HepG2 (cell line): ENCODE results near the gene LYRM4. TPM values are rescaled to one million over a fixed set of nuclear protein-coding genes. Genes with fewer than 3 reads are reported as not detected.

Experiments used
- ATAC-seq: fragments of 200-7000 bp; cut with Tn5 transposase; 3 replicates; pipeline ENCODE4 v1.9.1; 2020; ENCODE audit warnings: mild to moderate bottlenecking, moderate library complexity
- BruUV-seq: library from RNA; stranded (reverse); fragments of 400-500 nt; replicated peaks from 2 replicates; lab custom pipeline; 2021; lab: Mats Ljungman, UMichigan
- CTCF ChIA-PET: fragments of 300-600 bp; formaldehyde crosslinking; extraction: SDS; loops from one replicate; lab custom pipeline; 2021; ENCODE audit warnings: low total read pairs, inconsistent platforms, low intra/inter-chr PET ratio; lab: Yijun Ruan, JAX
- POLR2A ChIA-PET: fragments of 350-600 bp; sonication (Branson Sonifier 250); formaldehyde crosslinking; loops from one replicate; lab custom pipeline; 2020; ENCODE audit warnings: antibody characterized with exemption, inconsistent platforms; lab: Yijun Ruan, JAX
- DNase-seq: peaks from one replicate; pipeline ENCODE4 v3.0.0-alpha.2; 2015; ENCODE audit warnings: low spot score
- FAIRE-seq: peaks from 3 replicates; lab custom pipeline; 2011; peaks lifted over from hg19 to GRCh38; lab: Jason Lieb, UNC
- H2AFZ ChIP-seq: one replicate; pipeline ENCODE4 v1.6.1; 2011; ENCODE audit warnings: low read length, inconsistent platforms
- H3K27ac ChIP-seq: fragments of 300-600 bp; 3 replicates; pipeline ENCODE4 v1.8.0; 2011; ENCODE audit warnings: mixed run types, mild to moderate bottlenecking, mixed read lengths, low read length, inconsistent platforms; ENCODE audit not compliant: insufficient read depth; ENCODE audit errors: extremely low read length
- H3K27me3 ChIP-seq, 2 experiments: fragments of 200-600 bp in 1 of 2; 2 replicates in 1 of 2; 3 replicates in 1 of 2; pipeline versions ENCODE4 v1.6.0 to v1.8.0; 2011; ENCODE audit warnings: low read length in 2 of 2, mild to moderate bottlenecking in 2 of 2, moderate library complexity in 2 of 2, inconsistent platforms in 1 of 2; ENCODE audit not compliant: insufficient read depth in 2 of 2, control insufficient read depth in 1 of 2
- H3K36me3 ChIP-seq, 2 experiments: fragments of 200-600 bp in 1 of 2; replicated peaks in 1 of 2; 2 replicates in 1 of 2; 3 replicates in 1 of 2; pipeline versions ENCODE4 v1.5.1 to v1.8.0; 2011; ENCODE audit warnings: low read length in 2 of 2, inconsistent platforms in 1 of 2; ENCODE audit not compliant: insufficient read depth in 2 of 2, control insufficient read depth in 1 of 2
- H3K4me1 ChIP-seq: 2 replicates; pipeline ENCODE4 v1.5.1; 2012; ENCODE audit warnings: low read length, inconsistent platforms; ENCODE audit not compliant: insufficient read depth
- H3K4me2 ChIP-seq: 2 replicates; pipeline ENCODE4 v1.6.0; 2011; ENCODE audit warnings: low read depth, low read length, inconsistent platforms
- H3K4me3 ChIP-seq, 3 experiments: fragments of 200-600 bp in 1 of 3; sonication (generic), shearing (Covaris generic) in 1 of 3; replicated peaks in 1 of 3; 2 replicates each; pipeline ENCODE4 v1.5.1; 2011 to 2016; ENCODE audit warnings: low read length in 3 of 3, inconsistent platforms in 2 of 3, low read depth in 2 of 3, mild to moderate bottlenecking in 2 of 3, control low read depth in 1 of 3, mixed read lengths in 1 of 3; ENCODE audit not compliant: insufficient read depth in 1 of 3
- H3K79me2 ChIP-seq: one replicate; pipeline ENCODE4 v1.6.1; 2011; ENCODE audit warnings: low read length, inconsistent platforms; ENCODE audit not compliant: insufficient read depth
- H3K9ac ChIP-seq: 2 replicates; pipeline ENCODE4 v1.6.0; 2011; ENCODE audit warnings: mild to moderate bottlenecking, low read depth, low read length, inconsistent platforms; ENCODE audit not compliant: insufficient read depth
- H3K9me3 ChIP-seq: 2 replicates; pipeline ENCODE4 v1.5.1; 2012; ENCODE audit warnings: mild to moderate bottlenecking, low read length
- H4K20me1 ChIP-seq: 2 replicates; pipeline ENCODE4 v1.6.0; 2011; ENCODE audit warnings: inconsistent platforms, mild to moderate bottlenecking, low read length, moderate library complexity; ENCODE audit not compliant: insufficient read depth
- CENPX ChIP-seq: sonication (generic); formaldehyde crosslinking; IDR thresholded peaks from 2 replicates; pipeline ENCODE4 v1.9.0; 2021; ENCODE audit warnings: mild to moderate bottlenecking, missing genetic modification reagents, moderate library complexity
- HNF4A ChIP-seq: sonication (generic); formaldehyde crosslinking; IDR thresholded peaks from 2 replicates; pipeline ENCODE4 v1.4.0; 2020; ENCODE audit warnings: missing genetic modification reagents
- NAIF1 ChIP-seq: sonication (generic); formaldehyde crosslinking; IDR thresholded peaks from 2 replicates; pipeline ENCODE4 v1.5.0; 2020; ENCODE audit warnings: mild to moderate bottlenecking, missing genetic modification reagents, borderline replicate concordance
- PCBP2 ChIP-seq: fragments of 200-400 bp; formaldehyde crosslinking; optimal IDR thresholded peaks from 2 replicates; pipeline ENCODE3; 2018; ENCODE audit warnings: low read length, low read depth; ENCODE audit not compliant: poor library complexity, severe bottlenecking
- PRMT3 ChIP-seq: sonication (generic); formaldehyde crosslinking; IDR thresholded peaks from 2 replicates; pipeline ENCODE4 v1.8.1; 2022; ENCODE audit warnings: low read depth, mild to moderate bottlenecking, moderate library complexity, missing genetic modification reagents, borderline replicate concordance
- TSC22D2 ChIP-seq: sonication (generic); formaldehyde crosslinking; IDR thresholded peaks from 2 replicates; pipeline ENCODE4 v1.5.1; 2020; ENCODE audit warnings: missing genetic modification reagents, mild to moderate bottlenecking, borderline replicate concordance
- ZFP1 ChIP-seq: IDR thresholded peaks from 2 replicates; pipeline ENCODE4 v1.6.1; 2016
- ZNF121 ChIP-seq: sonication (generic); formaldehyde crosslinking; IDR thresholded peaks from 2 replicates; pipeline ENCODE4 v1.5.0; 2020; ENCODE audit warnings: mild to moderate bottlenecking, missing genetic modification reagents
- WGBS: methylation state at CpG from one replicate; pipeline ENCODE4 v1.1.6; 2017; ENCODE audit warnings: low lambda C conversion rate; 5-methylcytosine and 5-hydroxymethylcytosine counted together
- in situ Hi-C: cut with HindIII; loops from 2 replicates; pipeline ENCODE4 v1.10.0; 2017; ENCODE audit warnings: low pct_unique_long_range_greater_than_20kb; ENCODE audit not compliant: extremely low pct_ligation_motif_present
- intact Hi-C: fragments of 100-400 bp; cut with micrococcal nuclease; formaldehyde crosslinking; loops from one replicate; pipeline ENCODE4 v1.10.0; 2022; ENCODE audit not compliant: unreplicated experiment
- polyA plus RNA-seq, 8 experiments: library from polyadenylated mRNA; depleted of rRNA in 3 of 8; stranded (reverse) in 7 of 8; unstranded in 1 of 8; fragments of >200 nt; fragmentation: Illumina TruSeq in 4 of 8; extraction: Trizol in 4 of 8; gene quantifications; 2 replicates each; pipeline versions ENCODE4 v1.2.1 to v1.2.3, GENCODE V29; 2011 to 2016; ENCODE audit warnings: low read depth in 4 of 8, missing spikeins in 1 of 8, mixed read lengths in 1 of 8; ENCODE audit not compliant: insufficient read depth in 1 of 8
- total RNA-seq, 5 experiments: library from RNA; depleted of rRNA; stranded (reverse); fragments of >200 nt; fragmentation: Illumina TruSeq; extraction: Trizol; gene quantifications; 2 replicates each; pipeline ENCODE4 v1.2.3, GENCODE V29; 2016; ENCODE audit warnings: low read depth in 1 of 5
- TF ChIP-seq, protein P1 (sequence below): sonication (generic); formaldehyde crosslinking; IDR thresholded peaks from 2 replicates; pipeline ENCODE4 v1.5.0; 2020; ENCODE audit warnings: mild to moderate bottlenecking, missing genetic modification reagents, borderline replicate concordance
- TF ChIP-seq, protein P2 (sequence below): sonication (generic); formaldehyde crosslinking; IDR thresholded peaks from 2 replicates; pipeline ENCODE4 v1.5.0; 2020; ENCODE audit warnings: mild to moderate bottlenecking, missing genetic modification reagents
- TF ChIP-seq, protein P3 (sequence below): IDR thresholded peaks from 2 replicates; pipeline ENCODE4 v1.6.1; 2012; ENCODE audit warnings: low read length, improper control_type of control experiment

Gene LYRM4
- total and polyA plus RNA-seq, 2 of the 13 experiments (the other 11 are each of a cell fraction or from before 2014, with no cell fraction given): 64.6 to 67.5 TPM

DNA sequence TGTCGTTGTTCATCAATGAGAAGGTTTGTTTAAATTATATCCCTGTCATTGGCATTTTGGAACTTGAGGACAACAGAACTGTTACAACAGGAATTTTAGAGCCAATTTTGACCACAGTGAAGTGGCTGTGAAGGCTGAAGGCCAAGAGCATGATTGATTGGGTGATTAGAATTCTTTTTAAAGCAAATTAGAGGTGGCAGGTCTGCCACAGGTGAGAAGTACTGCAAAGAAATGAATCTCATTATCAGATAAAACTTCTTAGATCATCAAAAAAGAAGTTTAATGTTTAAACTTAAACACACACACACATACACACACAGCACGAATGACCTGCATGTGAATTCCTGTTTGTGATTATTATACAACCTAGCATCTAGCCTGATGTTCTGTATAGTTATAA lies 32.9 kb upstream of the LYRM4 start:
- WGBS: 66% methylated on average over 2 of the region's 2 CpGs
- intact Hi-C loops: no loop called here
- DNase-seq: no peak
- Histone ChIP-seq H3K4me1 (peaks cover 16% of the 10 kb centered on the region), H3K27me3 (no peaks in the 10 kb centered on the region), H2AFZ (no peak overlapping the region), H3K9me3 (no peaks in the 10 kb centered on the region), H3K4me3 (no peak overlapping the region), H3K36me3 (no peaks in the 10 kb centered on the region), H3K27ac (no peak overlapping the region), H3K9ac (no peak overlapping the region), H3K4me2 (no peak overlapping the region), H3K79me2 (peaks cover 10% of the 10 kb centered on the region), H4K20me1 (no peaks in the 10 kb centered on the region)
- FAIRE-seq: no peak
- no peak for ATAC-seq
- TF ChIP-seq, protein P1, sequence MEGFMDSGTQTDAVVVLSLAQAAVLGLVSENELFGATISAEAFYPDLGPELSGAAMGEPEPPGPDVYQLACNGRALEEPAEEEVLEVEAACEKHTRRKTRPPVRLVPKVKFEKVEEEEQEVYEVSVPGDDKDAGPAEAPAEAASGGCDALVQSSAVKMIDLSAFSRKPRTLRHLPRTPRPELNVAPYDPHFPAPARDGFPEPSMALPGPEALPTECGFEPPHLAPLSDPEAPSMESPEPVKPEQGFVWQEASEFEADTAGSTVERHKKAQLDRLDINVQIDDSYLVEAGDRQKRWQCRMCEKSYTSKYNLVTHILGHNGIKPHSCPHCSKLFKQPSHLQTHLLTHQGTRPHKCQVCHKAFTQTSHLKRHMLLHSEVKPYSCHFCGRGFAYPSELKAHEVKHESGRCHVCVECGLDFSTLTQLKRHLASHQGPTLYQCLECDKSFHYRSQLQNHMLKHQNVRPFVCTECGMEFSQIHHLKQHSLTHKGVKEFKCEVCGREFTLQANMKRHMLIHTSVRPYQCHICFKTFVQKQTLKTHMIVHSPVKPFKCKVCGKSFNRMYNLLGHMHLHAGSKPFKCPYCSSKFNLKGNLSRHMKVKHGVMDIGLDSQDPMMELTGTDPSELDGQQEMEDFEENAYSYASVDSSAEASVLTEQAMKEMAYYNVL (CRISPR knock-in tag): no peak
- no peak for TF ChIP-seq TSC22D2 (CRISPR knock-in tag)
- TF ChIP-seq NAIF1: no peak
- TF ChIP-seq, protein P2, sequence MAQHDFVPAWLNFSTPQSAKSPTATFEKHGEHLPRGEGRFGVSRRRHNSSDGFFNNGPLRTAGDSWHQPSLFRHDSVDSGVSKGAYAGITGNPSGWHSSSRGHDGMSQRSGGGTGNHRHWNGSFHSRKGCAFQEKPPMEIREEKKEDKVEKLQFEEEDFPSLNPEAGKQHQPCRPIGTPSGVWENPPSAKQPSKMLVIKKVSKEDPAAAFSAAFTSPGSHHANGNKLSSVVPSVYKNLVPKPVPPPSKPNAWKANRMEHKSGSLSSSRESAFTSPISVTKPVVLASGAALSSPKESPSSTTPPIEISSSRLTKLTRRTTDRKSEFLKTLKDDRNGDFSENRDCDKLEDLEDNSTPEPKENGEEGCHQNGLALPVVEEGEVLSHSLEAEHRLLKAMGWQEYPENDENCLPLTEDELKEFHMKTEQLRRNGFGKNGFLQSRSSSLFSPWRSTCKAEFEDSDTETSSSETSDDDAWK (CRISPR knock-in tag): no peak
- no peak for TF ChIP-seq PRMT3 (CRISPR knock-in tag)
- no peak for TF ChIP-seq HNF4A (CRISPR knock-in tag)
- TF ChIP-seq ZNF121 (CRISPR knock-in tag): no peak
- TF ChIP-seq ZFP1 (CRISPR knock-in tag): no peak
- no peak for TF ChIP-seq CENPX (CRISPR knock-in tag)
- TF ChIP-seq PCBP2: no peak
- TF ChIP-seq, protein P3, sequence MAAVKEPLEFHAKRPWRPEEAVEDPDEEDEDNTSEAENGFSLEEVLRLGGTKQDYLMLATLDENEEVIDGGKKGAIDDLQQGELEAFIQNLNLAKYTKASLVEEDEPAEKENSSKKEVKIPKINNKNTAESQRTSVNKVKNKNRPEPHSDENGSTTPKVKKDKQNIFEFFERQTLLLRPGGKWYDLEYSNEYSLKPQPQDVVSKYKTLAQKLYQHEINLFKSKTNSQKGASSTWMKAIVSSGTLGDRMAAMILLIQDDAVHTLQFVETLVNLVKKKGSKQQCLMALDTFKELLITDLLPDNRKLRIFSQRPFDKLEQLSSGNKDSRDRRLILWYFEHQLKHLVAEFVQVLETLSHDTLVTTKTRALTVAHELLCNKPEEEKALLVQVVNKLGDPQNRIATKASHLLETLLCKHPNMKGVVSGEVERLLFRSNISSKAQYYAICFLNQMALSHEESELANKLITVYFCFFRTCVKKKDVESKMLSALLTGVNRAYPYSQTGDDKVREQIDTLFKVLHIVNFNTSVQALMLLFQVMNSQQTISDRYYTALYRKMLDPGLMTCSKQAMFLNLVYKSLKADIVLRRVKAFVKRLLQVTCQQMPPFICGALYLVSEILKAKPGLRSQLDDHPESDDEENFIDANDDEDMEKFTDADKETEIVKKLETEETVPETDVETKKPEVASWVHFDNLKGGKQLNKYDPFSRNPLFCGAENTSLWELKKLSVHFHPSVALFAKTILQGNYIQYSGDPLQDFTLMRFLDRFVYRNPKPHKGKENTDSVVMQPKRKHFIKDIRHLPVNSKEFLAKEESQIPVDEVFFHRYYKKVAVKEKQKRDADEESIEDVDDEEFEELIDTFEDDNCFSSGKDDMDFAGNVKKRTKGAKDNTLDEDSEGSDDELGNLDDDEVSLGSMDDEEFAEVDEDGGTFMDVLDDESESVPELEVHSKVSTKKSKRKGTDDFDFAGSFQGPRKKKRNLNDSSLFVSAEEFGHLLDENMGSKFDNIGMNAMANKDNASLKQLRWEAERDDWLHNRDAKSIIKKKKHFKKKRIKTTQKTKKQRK: no peak
- BruUV-seq: no TSS peak
- CTCF ChIA-PET: no interaction called here
- in situ Hi-C loops: no loop called here
- POLR2A ChIA-PET: no interaction called here
